HG02798 (cell line): ENCODE results near the gene OPRL1.

Experiments
- ATAC-seq: cut with Tn5 transposase; IDR thresholded peaks from one replicate; pipeline ENCODE4 v1.9.1; 2021; ENCODE audit warnings: mild to moderate bottlenecking; ENCODE audit not compliant: unreplicated experiment, poor library complexity

Gene OPRL1

GRCh38 chr20:64080013-64080812, at the start of gene OPRL1:
OPRL1 (plus strand) TSS chr20:64080082; CDS start chr20:64092721, 12,639 bp downstream.
- ATAC-seq, result no peak

GRCh38 chr20:64030371-64031134, 49.3 kb upstream of the OPRL1 start:
- no peak for ATAC-seq

- ATAC-seq, result no peak
These were observed 48.0 kb upstream of the OPRL1 start for GRCh38 chr20:64031822-64032314.

- no peak for ATAC-seq
These were observed 46.9 kb upstream of the OPRL1 start for GRCh38 chr20:64032706-64033624.

GRCh38 chr20:64033981-64034493, 45.8 kb upstream of the OPRL1 start:
- no peak for ATAC-seq

- ATAC-seq, result no peak
These were observed 44.6 kb upstream of the OPRL1 start for GRCh38 chr20:64035066-64035932.

GRCh38 chr20:64035933-64036345, 43.9 kb upstream of the OPRL1 start, which contains the start of gene C20orf204:
C20orf204 (plus strand) TSS chr20:64036182; CDS start chr20:64036324, 142 bp downstream.
- ATAC-seq, result no peak

GRCh38 chr20:64036346-64037198, 43.3 kb upstream of the OPRL1 start:
- ATAC-seq, result no peak

- ATAC-seq, result no peak
These were observed 42.7 kb upstream of the OPRL1 start for GRCh38 chr20:64037199-64037497.

GRCh38 chr20:64037498-64038213, 42.2 kb upstream of the OPRL1 start:
- ATAC-seq, result no peak

GRCh38 chr20:64038224-64038564, 41.7 kb upstream of the OPRL1 start:
- peak; percentile 24 for ATAC-seq

GRCh38 chr20:64038565-64039292, 41.2 kb upstream of the OPRL1 start:
- peak; percentile 60 for ATAC-seq

GRCh38 chr20:64039293-64040160, 40.4 kb upstream of the OPRL1 start:
- ATAC-seq, result no peak

- ATAC-seq, result no peak
These were observed 39.4 kb upstream of the OPRL1 start for GRCh38 chr20:64040231-64041039.

GRCh38 chr20:64041040-64041780, 38.7 kb upstream of the OPRL1 start:
- ATAC-seq, result no peak
